T-helper 9 cell (primary cell): ENCODE data around the gene RAB29.

Experiments
- DNase-seq: peaks from one replicate; pipeline ENCODE4 v3.0.0-alpha.2; 2020

The RAB29 gene

GRCh38 chr1:205719015-205719414 lies 56.3 kb downstream of the RAB29 start:
- DNase-seq, result no peak
